Keratinocyte (primary cell): Measurements from ENCODE around the gene GFOD1. TPM values are rescaled to one million over a fixed set of nuclear protein-coding genes. Genes with fewer than 3 reads are reported as not detected.

ENCODE experiments used
- DNase-seq: peaks from one replicate; pipeline ENCODE4 v3.0.0-alpha.2; 2011; ENCODE audit warnings: low read depth, missing footprints, low spot score
- FAIRE-seq: peaks from 2 replicates; lab custom pipeline; 2011; peaks lifted over from hg19 to GRCh38; lab: Jason Lieb, UNC
- H2AFZ ChIP-seq: 2 replicates; pipeline ENCODE4 v1.6.0; 2012; ENCODE audit warnings: low read length, control low read depth, inconsistent platforms; ENCODE audit not compliant: control insufficient read depth
- H3K27ac ChIP-seq: 2 replicates; pipeline ENCODE4 v1.5.1; 2011; ENCODE audit warnings: low read length; ENCODE audit not compliant: control insufficient read depth, insufficient read depth
- H3K27me3 ChIP-seq: 3 replicates; pipeline ENCODE4 v1.6.0; 2011; ENCODE audit warnings: low read length; ENCODE audit not compliant: control insufficient read depth, insufficient read depth; ENCODE audit errors: extremely low read depth
- H3K36me3 ChIP-seq, 2 experiments: 2 replicates in 1 of 2; 3 replicates in 1 of 2; pipeline ENCODE4 v1.5.1; 2011; ENCODE audit warnings: low read length in 2 of 2, mild to moderate bottlenecking in 1 of 2; ENCODE audit not compliant: control insufficient read depth in 2 of 2, insufficient read depth in 2 of 2; ENCODE audit errors: extremely low read depth in 1 of 2
- H3K4me1 ChIP-seq: 3 replicates; pipeline ENCODE4 v1.5.1; 2011; ENCODE audit warnings: low read length; ENCODE audit not compliant: control insufficient read depth, insufficient read depth; ENCODE audit errors: extremely low read depth
- H3K4me2 ChIP-seq: 3 replicates; pipeline ENCODE4 v1.6.0; 2011; ENCODE audit warnings: low read depth, low read length; ENCODE audit not compliant: control insufficient read depth, insufficient read depth; ENCODE audit errors: extremely low read depth
- H3K4me3 ChIP-seq, 3 experiments: fragments of 200-600 bp in 1 of 3; sonication (generic) in 1 of 3; 2 replicates in 2 of 3; 3 replicates in 1 of 3; pipeline ENCODE4 v1.5.1; 2011 to 2016; ENCODE audit warnings: low read length in 3 of 3, mild to moderate bottlenecking in 3 of 3, control low read depth in 2 of 3, inconsistent platforms in 1 of 3, low read depth in 1 of 3, mixed read lengths in 1 of 3, mixed run types in 1 of 3, moderate library complexity in 1 of 3; ENCODE audit not compliant: control insufficient read depth in 2 of 3, insufficient read depth in 2 of 3; ENCODE audit errors: extremely low read depth in 1 of 3
- H3K79me2 ChIP-seq: 2 replicates; pipeline ENCODE4 v1.6.0; 2012; ENCODE audit warnings: low read length; ENCODE audit not compliant: control insufficient read depth, insufficient read depth
- H3K9ac ChIP-seq: 3 replicates; pipeline ENCODE4 v1.6.0; 2011; ENCODE audit warnings: low read length; ENCODE audit not compliant: control insufficient read depth, insufficient read depth; ENCODE audit errors: extremely low read depth
- H3K9me1 ChIP-seq: 3 replicates; pipeline ENCODE4 v1.6.0; 2011; ENCODE audit warnings: low read length; ENCODE audit not compliant: control insufficient read depth, insufficient read depth; ENCODE audit errors: extremely low read depth
- H3K9me3 ChIP-seq: 2 replicates; pipeline ENCODE4 v1.5.1; 2012; ENCODE audit warnings: low read depth, low read length; ENCODE audit not compliant: control insufficient read depth
- H4K20me1 ChIP-seq: 3 replicates; pipeline ENCODE4 v1.6.0; 2011; ENCODE audit warnings: low read length; ENCODE audit not compliant: control insufficient read depth, insufficient read depth; ENCODE audit errors: extremely low read depth
- EZH2 ChIP-seq: IDR thresholded peaks from one replicate; pipeline ENCODE4 v1.6.1; 2012; ENCODE audit warnings: inconsistent platforms, mild to moderate bottlenecking, low read length, moderate library complexity
- dilution Hi-C: fragments of 300-500 bp; cut with MboI; formaldehyde crosslinking; loops from one replicate; pipeline ENCODE4 v1.7.0; 2020; ENCODE audit warnings: low sequenced_read_pairs; ENCODE audit not compliant: extremely low pct_ligation_motif_present
- polyA plus RNA-seq, 5 experiments: library from polyadenylated mRNA; depleted of rRNA in 3 of 5; stranded (reverse) in 3 of 5; stranded (forward) in 1 of 5; unstranded in 1 of 5; fragments of >200 nt; gene quantifications; 1 replicate in 1 of 5; 2 replicates in 3 of 5; 3 replicates in 1 of 5; pipeline versions ENCODE4 v1.2.1 to v1.2.3, GENCODE V29; 2011 to 2012; ENCODE audit warnings: missing spikeins in 2 of 5, low read depth in 1 of 5, low replicate concordance in 1 of 5
- TF ChIP-seq, protein P1 (sequence below), 3 experiments: IDR thresholded peaks in 1 of 3; conservative IDR thresholded peaks in 1 of 3; optimal IDR thresholded peaks in 1 of 3; 2 replicates in 2 of 3; 3 replicates in 1 of 3; pipeline versions ENCODE3 to v1.5.1; 2011; ENCODE audit warnings: low read length in 3 of 3, mild to moderate bottlenecking in 3 of 3, moderate library complexity in 2 of 3, control low read depth in 1 of 3, inconsistent platforms in 1 of 3; ENCODE audit not compliant: insufficient read depth in 2 of 3; ENCODE audit errors: extremely low read depth in 1 of 3

Gene GFOD1
- polyA plus RNA-seq, 1 donor (not counting 4 experiments of a cell fraction or from before 2014, with no cell fraction given): 7.2 TPM

DNA sequence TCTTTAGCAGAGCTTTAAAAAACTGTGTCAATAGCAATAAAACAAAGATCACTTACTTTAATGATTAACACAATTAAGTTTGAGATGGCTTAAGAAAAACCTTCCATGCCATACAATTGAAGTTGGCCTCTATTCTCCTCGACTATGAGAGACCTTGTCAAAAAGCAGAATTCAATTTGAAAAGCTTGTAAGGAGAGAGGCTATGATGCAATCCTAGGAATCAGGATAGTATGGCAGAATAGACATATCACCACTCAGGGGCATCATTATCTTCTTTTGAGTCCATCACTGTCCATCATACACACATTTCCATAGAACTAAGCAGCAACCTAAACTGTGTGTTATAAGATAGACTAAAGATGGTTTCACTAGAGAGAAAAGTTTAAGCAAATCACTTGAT, 176.2 kb downstream of the GFOD1 start:
- Histone ChIP-seq H3K4me2 (no peak overlapping the region), H3K9me1 (no peaks in the 10 kb centered on the region), H3K36me3 (peaks cover 7 to 8% of the 10 kb centered on the region in 2 experiments), H4K20me1 (no peaks in the 10 kb centered on the region), H3K9ac (no peak overlapping the region), H2AFZ (no peak overlapping the region), H3K4me3 (no peak overlapping the region), H3K9me3 (no peaks in the 10 kb centered on the region), H3K79me2 (no peaks in the 10 kb centered on the region), H3K27ac (no peak overlapping the region), H3K27me3 (no peaks in the 10 kb centered on the region), H3K4me1 (no peaks in the 10 kb centered on the region)
- FAIRE-seq (peak; percentile 5), DNase-seq (no peak)
- dilution Hi-C loops: no loop called here
- TF ChIP-seq, protein P1, sequence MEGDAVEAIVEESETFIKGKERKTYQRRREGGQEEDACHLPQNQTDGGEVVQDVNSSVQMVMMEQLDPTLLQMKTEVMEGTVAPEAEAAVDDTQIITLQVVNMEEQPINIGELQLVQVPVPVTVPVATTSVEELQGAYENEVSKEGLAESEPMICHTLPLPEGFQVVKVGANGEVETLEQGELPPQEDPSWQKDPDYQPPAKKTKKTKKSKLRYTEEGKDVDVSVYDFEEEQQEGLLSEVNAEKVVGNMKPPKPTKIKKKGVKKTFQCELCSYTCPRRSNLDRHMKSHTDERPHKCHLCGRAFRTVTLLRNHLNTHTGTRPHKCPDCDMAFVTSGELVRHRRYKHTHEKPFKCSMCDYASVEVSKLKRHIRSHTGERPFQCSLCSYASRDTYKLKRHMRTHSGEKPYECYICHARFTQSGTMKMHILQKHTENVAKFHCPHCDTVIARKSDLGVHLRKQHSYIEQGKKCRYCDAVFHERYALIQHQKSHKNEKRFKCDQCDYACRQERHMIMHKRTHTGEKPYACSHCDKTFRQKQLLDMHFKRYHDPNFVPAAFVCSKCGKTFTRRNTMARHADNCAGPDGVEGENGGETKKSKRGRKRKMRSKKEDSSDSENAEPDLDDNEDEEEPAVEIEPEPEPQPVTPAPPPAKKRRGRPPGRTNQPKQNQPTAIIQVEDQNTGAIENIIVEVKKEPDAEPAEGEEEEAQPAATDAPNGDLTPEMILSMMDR (optimal IDR thresholded peaks at IDR 0.05 in 1 of 3, IDR thresholded peaks at IDR 0.05 in 1 of 3, conservative IDR thresholded peaks at IDR 0.05 in 1 of 3; ENCODE audit: extremely low read depth in 1 of 3, insufficient read depth in 2 of 3, low read length in 3 of 3): no peak
- no peak for TF ChIP-seq EZH2

DNA sequence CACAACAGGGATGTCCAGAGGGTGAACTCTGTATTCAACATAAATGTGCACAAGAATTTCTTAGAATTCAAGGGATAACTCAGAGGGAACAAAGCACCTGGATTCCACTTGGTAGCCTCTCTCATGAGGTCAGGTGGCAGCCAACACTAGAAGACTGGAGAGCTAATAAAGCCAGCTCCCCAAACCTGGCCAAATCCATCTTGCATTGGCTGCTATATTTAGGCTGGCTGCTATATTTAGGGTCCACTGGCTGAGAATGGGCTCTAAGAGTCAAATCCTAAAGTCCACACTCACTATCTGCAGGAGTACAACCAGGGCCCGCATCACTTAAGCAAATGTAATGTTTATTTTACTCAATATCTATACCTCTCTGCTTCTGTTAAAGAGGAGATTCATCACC, 179.1 kb downstream of the GFOD1 start:
- FAIRE-seq: no peak
- no peaks in the 10 kb centered on the region for H3K9me1 ChIP-seq
- dilution Hi-C loops: no loop called here
- peaks cover 8 to 9% of the 10 kb centered on the region in 2 experiments for H3K36me3 ChIP-seq
- H3K27ac ChIP-seq: peak overlapping the region; percentile 10
- H3K9me3 ChIP-seq: no peaks in the 10 kb centered on the region
- no peak overlapping the region for H3K9ac ChIP-seq
- no peak overlapping the region for H3K4me2 ChIP-seq
- no peaks in the 10 kb centered on the region for H4K20me1 ChIP-seq
- no peaks in the 10 kb centered on the region for H3K27me3 ChIP-seq
- no peaks in the 10 kb centered on the region for H3K79me2 ChIP-seq
- no peak overlapping the region for H2AFZ ChIP-seq
- no peak for DNase-seq
- H3K4me1 ChIP-seq: peaks cover 2% of the 10 kb centered on the region
- H3K4me3 ChIP-seq: no peak overlapping the region
- TF ChIP-seq EZH2: no peak

Other genes with a start within 250 kb of the GFOD1 start
- gene TBC1D7, start 159.1 kb downstream of the GFOD1 start, polyA plus RNA-seq: 23.3 to 30.4 TPM (median 27.6 TPM) in 3 replicates
- gene SIRT5, start 87.0 kb upstream of the GFOD1 start, polyA plus RNA-seq: 8.1 to 9.1 TPM (median 8.6 TPM) in 3 replicates
- 20.1 to 45.3 TPM (median 42.8 TPM) in 3 replicates for gene NOL7, start 127.7 kb upstream of the GFOD1 start, polyA plus RNA-seq
- gene RANBP9, start 224.2 kb upstream of the GFOD1 start, polyA plus RNA-seq: 26.0 to 36.7 TPM (median 36.6 TPM) in 3 replicates